OCI-LY3 (cell line): ENCODE results near the gene GOLPH3L.

Experiments
- H2AFZ ChIP-seq: fragments of 200-600, 300-600 bp; shearing (Covaris generic); 2 replicates; pipeline ENCODE4 v1.6.0; 2014; ENCODE audit warnings: antibody characterized with exemption, low read depth, low read length
- H3K27ac ChIP-seq: fragments of 200-600, 300-600 bp; sonication (generic); 2 replicates; pipeline ENCODE4 v1.5.1; 2014; ENCODE audit warnings: mild to moderate bottlenecking, low read length, moderate library complexity, mixed read lengths
- H3K27me3 ChIP-seq: fragments of 200-600, 300-600 bp; sonication (generic); 2 replicates; pipeline ENCODE4 v1.6.1; 2014; ENCODE audit warnings: low read depth, low read length, mixed read lengths
- H3K36me3 ChIP-seq: fragments of 200-600, 300-600 bp; sonication (generic); replicated peaks from 2 replicates; pipeline ENCODE3; 2014; ENCODE audit warnings: low read depth, low read length, mixed read lengths
- H3K4me1 ChIP-seq: fragments of 300-600, 200-600 bp; sonication (generic); 2 replicates; pipeline ENCODE4 v1.6.1; 2014; ENCODE audit warnings: low read length, mixed read lengths
- H3K4me2 ChIP-seq: fragments of 200-600, 300-600 bp; sonication (generic); 2 replicates; pipeline ENCODE4 v1.6.1; 2014; ENCODE audit warnings: low read length, mixed read lengths
- H3K4me3 ChIP-seq: fragments of 300-600, 200-600 bp; sonication (generic); 2 replicates; pipeline ENCODE4 v1.5.1; 2014; ENCODE audit warnings: antibody characterized with exemption, mild to moderate bottlenecking, low read length, moderate library complexity
- H3K79me2 ChIP-seq: fragments of 300-600, 200-600 bp; shearing (Covaris generic); 2 replicates; pipeline ENCODE4 v1.6.1; 2014; ENCODE audit warnings: mild to moderate bottlenecking, low read length, mixed read lengths
- H3K9ac ChIP-seq: fragments of 300-600, 200-600 bp; shearing (Covaris generic); 2 replicates; pipeline ENCODE4 v1.6.0; 2014; ENCODE audit warnings: mild to moderate bottlenecking, low read length, moderate library complexity
- H3K9me3 ChIP-seq: fragments of 200-600, 300-600 bp; shearing (Covaris generic); 2 replicates; pipeline ENCODE4 v1.6.1; 2014; ENCODE audit warnings: low read length, mixed read lengths; ENCODE audit not compliant: insufficient read depth
- H4K20me1 ChIP-seq: fragments of 200-600, 300-600 bp; sonication (generic); 2 replicates; pipeline ENCODE4 v1.6.1; 2016; ENCODE audit warnings: low read length, mixed read lengths; ENCODE audit not compliant: insufficient read depth
- CTCF ChIP-seq: fragments of 200-600, 300-600 bp; sonication (generic); IDR thresholded peaks from 2 replicates; pipeline ENCODE4 v1.5.1; 2014; ENCODE audit warnings: antibody characterized with exemption, low read length, low read depth
- EZH2phosphoT487 ChIP-seq: fragments of 200-600 bp; shearing (Covaris generic); IDR thresholded peaks from 2 replicates; pipeline ENCODE4 v1.6.1; 2018; ENCODE audit warnings: antibody characterized with exemption, mixed run types, low read depth

Gene GOLPH3L

GRCh38 chr1:150695561-150695960 is 1.4 kb downstream of the GOLPH3L start:
- H3K9ac ChIP-seq: no peak overlapping the region
- H3K79me2 ChIP-seq: peaks cover 5% of the 10 kb centered on the region; the same call in 1 of the 2 replicates
- no peak overlapping the region for H3K4me3 ChIP-seq
- no peak overlapping the region for H2AFZ ChIP-seq
- peaks cover 8% of the 10 kb centered on the region for H3K4me1 ChIP-seq
- H3K4me2 ChIP-seq: no peak overlapping the region
- no peaks in the 10 kb centered on the region for H4K20me1 ChIP-seq
- no peaks in the 10 kb centered on the region for H3K9me3 ChIP-seq
- peaks cover 13% of the 10 kb centered on the region for H3K36me3 ChIP-seq
- TF ChIP-seq EZH2phosphoT487 (no peak), CTCF (no peak)
- H3K27me3 ChIP-seq: 0 out of 2 replicates have a peak, but pooled peaks cover 2% of the 10 kb centered on the region
- no peak overlapping the region for H3K27ac ChIP-seq

DNA sequence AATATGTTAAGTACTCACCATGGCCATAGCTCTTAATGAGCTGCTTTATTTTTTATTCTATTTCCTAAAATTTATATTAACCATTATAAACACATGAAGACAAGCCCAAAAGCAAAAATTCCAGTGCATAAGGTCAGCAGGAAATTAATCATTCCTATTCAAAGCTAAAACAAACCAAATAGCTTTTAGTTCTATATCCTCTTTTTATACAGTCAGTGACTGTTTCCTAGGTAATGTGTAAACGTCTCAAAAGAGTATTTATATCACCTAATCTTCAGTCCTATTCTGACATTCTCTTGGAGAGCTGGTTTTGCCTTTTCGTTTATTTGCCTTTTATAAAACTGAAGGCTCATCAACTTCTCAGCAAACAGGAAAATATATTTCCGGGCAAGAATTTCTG is 4.2 kb downstream of the GOLPH3L start:
- H3K36me3 ChIP-seq: peaks cover 22% of the 10 kb centered on the region
- no peak overlapping the region for H3K4me3 ChIP-seq
- H4K20me1 ChIP-seq: no peaks in the 10 kb centered on the region
- H3K79me2 ChIP-seq: peaks cover 5% of the 10 kb centered on the region; the same call in 1 of the 2 replicates
- no peak overlapping the region for H3K9ac ChIP-seq
- H2AFZ ChIP-seq: no peak overlapping the region
- H3K27me3 ChIP-seq: no peaks in the 10 kb centered on the region
- H3K9me3 ChIP-seq: no peaks in the 10 kb centered on the region
- no peak overlapping the region for H3K27ac ChIP-seq
- H3K4me1 ChIP-seq: peaks cover 6% of the 10 kb centered on the region
- no peak for TF ChIP-seq CTCF
- TF ChIP-seq EZH2phosphoT487: no peak
- H3K4me2 ChIP-seq: no peak overlapping the region

DNA sequence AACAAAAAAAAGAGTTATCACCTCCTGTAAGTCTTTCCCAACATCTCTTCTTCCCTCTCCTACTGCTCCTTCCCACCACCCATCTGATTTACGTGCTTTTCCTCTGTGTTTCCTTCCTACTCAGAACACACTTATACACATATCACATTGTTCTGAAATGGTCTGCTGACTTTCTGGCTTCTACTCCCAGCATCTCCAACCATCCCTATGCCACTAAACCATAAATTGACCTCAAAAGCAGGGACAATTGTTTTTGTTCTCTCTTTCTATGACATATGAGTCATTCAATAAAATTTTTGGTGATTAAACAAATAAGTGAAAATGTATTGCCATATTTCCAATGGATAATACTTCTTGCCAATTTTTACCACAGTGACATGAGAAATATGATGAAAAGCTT is 8.2 kb downstream of the GOLPH3L start:
- H3K9ac ChIP-seq: no peak overlapping the region
- H2AFZ ChIP-seq: no peak overlapping the region
- no peak overlapping the region for H3K4me3 ChIP-seq
- H3K27ac ChIP-seq: no peak overlapping the region
- no peak overlapping the region for H3K4me2 ChIP-seq
- peaks cover 14% of the 10 kb centered on the region for H3K36me3 ChIP-seq
- TF ChIP-seq EZH2phosphoT487 (no peak), CTCF (no peak)
- H3K4me1 ChIP-seq: no peaks in the 10 kb centered on the region
- H3K79me2 ChIP-seq: no peaks in the 10 kb centered on the region
- H3K9me3 ChIP-seq: no peaks in the 10 kb centered on the region
- no peaks in the 10 kb centered on the region for H4K20me1 ChIP-seq
- no peaks in the 10 kb centered on the region for H3K27me3 ChIP-seq

GRCh38 chr1:150686275-150686674 is 10.7 kb downstream of the GOLPH3L start:
- no peaks in the 10 kb centered on the region for H3K27me3 ChIP-seq
- H3K4me1 ChIP-seq: no peaks in the 10 kb centered on the region
- no peak overlapping the region for H3K27ac ChIP-seq
- H2AFZ ChIP-seq: no peak overlapping the region
- no peaks in the 10 kb centered on the region for H4K20me1 ChIP-seq
- H3K36me3 ChIP-seq: peaks cover 9% of the 10 kb centered on the region
- H3K79me2 ChIP-seq: no peaks in the 10 kb centered on the region
- H3K4me3 ChIP-seq: no peak overlapping the region
- no peak overlapping the region for H3K9ac ChIP-seq
- no peaks in the 10 kb centered on the region for H3K9me3 ChIP-seq
- TF ChIP-seq EZH2phosphoT487 (no peak), CTCF (no peak)
- no peak overlapping the region for H3K4me2 ChIP-seq
